AG09319 (cell line): ENCODE measurements around the gene OSBPL5.

Experiments
- DNase-seq: peaks from one replicate; pipeline ENCODE4 v3.0.0-alpha.2; 2010; ENCODE audit warnings: low read depth; ENCODE audit errors: extremely low read depth
- TF ChIP-seq, protein P1 (sequence below): IDR thresholded peaks from 2 replicates; pipeline ENCODE4 v1.5.1; 2011; ENCODE audit warnings: low read depth, mild to moderate bottlenecking, inconsistent platforms, low read length, moderate library complexity

The OSBPL5 gene

GRCh38 chr11:3137486-3138177 is 27.5 kb downstream of the OSBPL5 start:
- no peak for DNase-seq

GRCh38 chr11:3136546-3137455 is 28.3 kb downstream of the OSBPL5 start:
- no peak for DNase-seq
- TF ChIP-seq, protein P1, sequence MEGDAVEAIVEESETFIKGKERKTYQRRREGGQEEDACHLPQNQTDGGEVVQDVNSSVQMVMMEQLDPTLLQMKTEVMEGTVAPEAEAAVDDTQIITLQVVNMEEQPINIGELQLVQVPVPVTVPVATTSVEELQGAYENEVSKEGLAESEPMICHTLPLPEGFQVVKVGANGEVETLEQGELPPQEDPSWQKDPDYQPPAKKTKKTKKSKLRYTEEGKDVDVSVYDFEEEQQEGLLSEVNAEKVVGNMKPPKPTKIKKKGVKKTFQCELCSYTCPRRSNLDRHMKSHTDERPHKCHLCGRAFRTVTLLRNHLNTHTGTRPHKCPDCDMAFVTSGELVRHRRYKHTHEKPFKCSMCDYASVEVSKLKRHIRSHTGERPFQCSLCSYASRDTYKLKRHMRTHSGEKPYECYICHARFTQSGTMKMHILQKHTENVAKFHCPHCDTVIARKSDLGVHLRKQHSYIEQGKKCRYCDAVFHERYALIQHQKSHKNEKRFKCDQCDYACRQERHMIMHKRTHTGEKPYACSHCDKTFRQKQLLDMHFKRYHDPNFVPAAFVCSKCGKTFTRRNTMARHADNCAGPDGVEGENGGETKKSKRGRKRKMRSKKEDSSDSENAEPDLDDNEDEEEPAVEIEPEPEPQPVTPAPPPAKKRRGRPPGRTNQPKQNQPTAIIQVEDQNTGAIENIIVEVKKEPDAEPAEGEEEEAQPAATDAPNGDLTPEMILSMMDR = no peak

More at GRCh38 chr11:3137486-3138177, 27.5 kb downstream of the OSBPL5 start:
- TF ChIP-seq, protein P1 = no peak

DNA sequence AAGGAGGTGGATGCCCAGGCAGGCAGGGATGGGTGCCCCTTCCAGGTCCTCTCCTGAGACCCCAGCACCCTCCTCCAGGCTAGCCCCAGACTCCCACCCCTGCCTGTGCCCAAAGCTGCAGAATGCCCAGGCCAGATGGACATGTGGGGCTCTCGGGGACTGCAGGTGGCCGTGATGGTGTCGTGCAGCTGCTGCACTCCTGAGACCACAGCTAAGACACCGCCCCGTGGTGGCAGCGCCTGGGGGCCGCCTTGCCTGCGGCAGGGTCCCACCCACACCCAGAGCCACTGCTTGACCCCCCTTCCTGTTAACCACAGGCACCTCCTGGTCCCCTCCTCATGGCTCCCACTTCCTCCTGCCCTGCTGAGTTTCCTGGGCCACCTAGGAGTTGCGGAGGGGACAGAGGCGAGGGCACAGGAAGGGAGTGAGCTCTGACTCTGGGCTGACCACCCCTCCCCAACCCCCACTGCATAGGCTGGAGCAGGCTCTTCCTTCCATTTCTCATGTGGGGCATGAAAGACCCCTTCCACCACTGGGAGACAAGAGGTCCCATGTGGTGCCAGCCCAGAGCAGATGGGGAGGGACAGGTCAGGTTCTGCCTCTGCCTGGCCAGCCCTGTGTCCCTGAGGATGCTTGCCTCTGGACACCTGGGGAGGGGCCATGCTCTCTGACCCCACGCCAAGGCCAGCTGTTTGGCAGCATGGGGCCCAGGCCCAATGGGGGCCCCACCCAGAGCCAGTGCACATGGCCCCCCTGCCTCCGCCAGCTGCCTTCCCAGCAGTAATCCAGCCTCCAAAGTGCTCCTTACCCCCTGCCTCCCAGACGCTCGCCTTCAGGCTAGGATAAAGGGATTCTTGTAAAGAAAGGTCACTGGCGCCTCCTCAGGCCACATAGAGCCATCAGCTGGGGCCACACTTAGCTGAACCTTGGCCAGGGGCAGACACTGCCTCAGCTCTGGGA is 29.3 kb downstream of the OSBPL5 start:
- DNase-seq = no peak
- TF ChIP-seq, protein P1 = no peak

- no peak for DNase-seq
- TF ChIP-seq, protein P1 = no peak
Observed at GRCh38 chr11:3134651-3135480, 30.2 kb downstream of the OSBPL5 start.

DNA sequence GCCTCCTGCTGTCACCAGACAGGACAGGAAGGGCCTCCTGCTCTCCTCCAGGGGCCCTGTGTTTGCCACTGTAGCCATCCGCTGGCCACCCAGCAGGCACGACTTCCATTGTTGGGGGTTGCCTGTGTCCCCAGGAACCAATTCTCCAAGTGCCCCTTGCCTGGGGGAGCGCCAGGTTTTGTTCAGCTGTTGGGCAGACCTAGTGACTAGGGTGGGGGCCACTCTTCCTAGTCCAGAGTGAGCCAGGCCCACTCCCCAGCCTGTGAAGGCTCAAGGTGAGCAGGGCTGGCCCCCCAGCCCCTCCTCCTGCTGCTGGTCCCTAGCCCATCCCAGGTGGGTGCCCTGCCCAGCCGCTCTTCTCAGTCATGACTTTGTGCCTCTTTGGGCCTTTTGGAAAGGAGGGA is 30.9 kb downstream of the OSBPL5 start:
- no peak for DNase-seq
- TF ChIP-seq, protein P1 = no peak

GRCh38 chr11:3133261-3134217 is 31.6 kb downstream of the OSBPL5 start:
- no peak for DNase-seq
- TF ChIP-seq, protein P1 = no peak
